SK-N-SH (cell line): ENCODE measurements around the gene SLC24A3.

Experiments
- CTCF ChIP-seq: fragments of 200-600 bp; sonication (generic); IDR thresholded peaks from 2 replicates; pipeline ENCODE4 v1.6.1; 2017; ENCODE audit warnings: antibody characterized with exemption, mild to moderate bottlenecking, moderate library complexity
- EP300 ChIP-seq, 2 experiments: IDR thresholded peaks; 2 replicates each; pipeline versions ENCODE4 v1.4.0 to v1.6.1; 2012; ENCODE audit warnings: borderline replicate concordance in 1 of 2, low read depth in 1 of 2, low read length in 1 of 2
- USF2 ChIP-seq: fragments of 150-350 bp; IDR thresholded peaks from 2 replicates; pipeline ENCODE4 v1.6.1; 2017; ENCODE audit warnings: antibody characterized with exemption, low read length, low read depth, borderline replicate concordance

- TF ChIP-seq CTCF (no peak), USF2 (no peak), EP300 (IDR thresholded peaks at IDR 0.05; ENCODE audit: borderline replicate concordance in 1 of 2, low read depth in 1 of 2, low read length in 1 of 2) (no peak)
Observed at GRCh38 chr20:19758501-19759331, 546.3 kb downstream of the SLC24A3 start.
